Measurements from ENCODE around the gene NECTIN4.
"Not testable (repeated sequence)": the region's sequence is repeated elsewhere in the genome, so short reads cannot be mapped to it uniquely, and the experiment has no call there.

NECTIN4 gene

DNA sequence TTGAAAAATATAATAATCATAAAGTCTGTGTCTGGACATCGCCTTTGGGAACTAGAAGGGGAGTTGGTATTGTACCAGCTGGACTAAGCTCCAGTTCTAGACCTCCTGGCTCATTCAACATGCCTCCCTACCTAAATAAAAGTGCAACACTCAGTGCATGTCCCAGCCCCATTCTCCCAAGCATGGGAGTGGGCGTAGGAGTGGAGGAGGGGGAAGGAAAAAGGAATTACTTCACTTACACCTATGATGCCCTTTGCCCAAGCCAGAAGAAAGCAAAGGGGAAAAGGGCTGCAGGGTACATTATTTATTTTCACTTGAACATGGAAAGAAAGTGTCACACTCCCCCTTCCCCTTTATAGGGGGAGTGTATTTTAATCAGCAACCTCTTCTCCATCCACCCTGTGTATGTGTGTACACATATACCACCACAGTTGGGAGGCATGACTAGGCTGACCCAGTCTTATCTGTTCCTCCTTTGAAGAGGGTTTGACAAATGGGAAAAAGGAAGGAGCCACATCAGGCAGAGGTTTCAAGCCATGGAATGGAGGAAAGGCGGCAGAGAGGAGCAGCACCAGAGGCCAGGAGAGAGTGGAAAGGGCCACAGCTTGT is 31.8 kb upstream of the NECTIN4 start:
- H3K27me3 ChIP-seq (ENCODE audit: control insufficient read depth, insufficient read depth, low read length), result no peaks in the 10 kb centered on the region
- peaks cover 32% of the 10 kb centered on the region for H3K36me3 ChIP-seq (ENCODE audit: control insufficient read depth, insufficient read depth, low read length)
- H3K27ac ChIP-seq (ENCODE audit: low read depth, low read length), result no peak overlapping the region
- peaks cover 15% of the 10 kb centered on the region for H3K4me1 ChIP-seq (ENCODE audit: control insufficient read depth, insufficient read depth, low read length)
- no peak overlapping the region for H3K4me3 ChIP-seq (ENCODE audit: low read length)
- no peak overlapping the region for H3K9ac ChIP-seq (ENCODE audit: low read length)

DNA sequence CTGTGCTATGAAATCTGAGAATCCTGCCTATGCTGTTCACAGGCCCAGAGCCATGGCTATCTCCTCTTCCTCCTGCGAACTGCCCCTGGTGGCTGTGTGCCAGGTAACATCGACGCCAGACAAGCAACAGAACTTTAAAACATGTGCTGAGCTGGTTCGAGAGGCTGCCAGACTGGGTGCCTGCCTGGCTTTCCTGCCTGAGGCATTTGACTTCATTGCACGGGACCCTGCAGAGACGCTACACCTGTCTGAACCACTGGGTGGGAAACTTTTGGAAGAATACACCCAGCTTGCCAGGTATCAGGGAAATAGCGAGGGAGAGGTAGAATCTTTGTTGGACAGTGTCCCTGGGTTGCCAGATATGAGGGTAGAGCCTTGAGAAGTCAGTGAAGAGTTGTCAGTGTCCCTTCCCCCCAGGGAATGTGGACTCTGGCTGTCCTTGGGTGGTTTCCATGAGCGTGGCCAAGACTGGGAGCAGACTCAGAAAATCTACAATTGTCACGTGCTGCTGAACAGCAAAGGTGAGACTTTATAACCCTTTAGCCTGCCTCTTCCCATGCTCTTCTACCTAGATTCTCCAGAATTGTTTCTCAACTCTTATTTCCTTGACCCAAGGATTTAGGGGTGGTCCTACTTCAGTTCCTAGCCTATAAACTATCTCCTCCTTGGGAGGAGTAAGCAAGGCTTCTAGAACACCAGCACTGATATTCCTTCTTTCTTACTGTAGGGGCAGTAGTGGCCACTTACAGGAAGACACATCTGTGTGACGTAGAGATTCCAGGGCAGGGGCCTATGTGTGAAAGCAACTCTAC is 29.9 kb upstream of the NECTIN4 start:
- H3K27ac ChIP-seq (ENCODE audit: low read depth, low read length), result peak overlapping the region; percentile 94
- H3K4me1 ChIP-seq (ENCODE audit: control insufficient read depth, insufficient read depth, low read length), result peaks cover 15% of the 10 kb centered on the region
- H3K27me3 ChIP-seq (ENCODE audit: control insufficient read depth, insufficient read depth, low read length), result no peaks in the 10 kb centered on the region
- H3K4me3 ChIP-seq (ENCODE audit: low read length), result peak overlapping the region; percentile 91
- no peak overlapping the region for H3K9ac ChIP-seq (ENCODE audit: low read length)
- H3K36me3 ChIP-seq (ENCODE audit: control insufficient read depth, insufficient read depth, low read length), result peaks cover 29% of the 10 kb centered on the region

DNA sequence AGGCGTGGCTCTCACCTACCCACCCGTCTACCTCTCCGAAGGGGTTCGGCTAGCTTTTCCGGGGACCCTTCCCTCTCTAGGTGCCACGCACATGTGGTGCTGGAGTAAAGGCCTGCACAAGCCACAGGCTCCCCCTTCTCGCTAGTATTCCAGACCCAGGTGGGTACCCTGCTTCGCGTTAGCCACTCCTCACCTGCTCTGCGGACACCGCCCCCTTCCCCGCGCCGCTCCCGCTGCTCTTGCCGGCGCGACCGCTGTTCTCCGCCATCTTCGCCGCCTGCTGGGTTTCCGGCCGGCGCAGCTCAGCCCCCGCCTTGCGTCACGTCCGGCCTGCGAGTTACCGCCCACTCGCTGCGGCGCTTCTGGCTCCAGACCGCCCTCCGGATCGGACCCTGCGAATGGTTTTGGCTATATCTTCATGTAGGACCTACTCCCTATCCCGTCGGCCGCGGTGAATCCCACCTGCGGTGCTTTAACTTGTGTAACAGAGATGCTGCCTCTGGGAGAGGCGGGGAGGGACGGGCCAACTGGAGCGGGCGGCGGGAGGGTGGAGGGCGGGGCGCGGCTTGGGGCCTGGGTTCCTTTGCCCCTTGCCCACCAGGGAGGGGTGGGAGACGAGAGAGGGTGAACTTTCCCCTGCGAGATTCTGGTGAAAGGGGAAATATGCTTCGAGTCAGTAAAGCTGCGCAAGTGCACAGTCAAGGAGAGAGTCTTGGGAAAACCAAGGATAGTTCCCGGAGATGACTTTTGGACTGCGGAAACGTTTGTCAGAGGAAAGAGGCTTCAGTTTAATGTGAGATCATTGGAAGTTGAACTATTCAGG is 28.6 kb upstream of the NECTIN4 start, which contains the start of the genes NIT1 and PFDN2:
Gene NIT1, plus strand, starts transcription at position 347 of the 823 bp plus-strand sequence. Its CDS starts 72 bp downstream, at position 419.
Gene PFDN2, minus strand, starts transcription at position 279 of the 823 bp plus-strand sequence. Its CDS starts 11 bp downstream, at position 268.
- Histone ChIP-seq H3K27me3 (ENCODE audit: control insufficient read depth, insufficient read depth, low read length) (no peaks in the 10 kb centered on the region), H3K36me3 (ENCODE audit: control insufficient read depth, insufficient read depth, low read length) (peaks cover 22% of the 10 kb centered on the region), H3K4me1 (ENCODE audit: control insufficient read depth, insufficient read depth, low read length) (peaks cover 15% of the 10 kb centered on the region), H3K9ac (ENCODE audit: low read length) (peak within 1 kb of the TSS; percentile 93), H3K27ac (ENCODE audit: low read depth, low read length) (peak within 1 kb of the TSS; percentile 94), H3K4me3 (ENCODE audit: low read length) (peak within 1 kb of the TSS; percentile 91)

DNA sequence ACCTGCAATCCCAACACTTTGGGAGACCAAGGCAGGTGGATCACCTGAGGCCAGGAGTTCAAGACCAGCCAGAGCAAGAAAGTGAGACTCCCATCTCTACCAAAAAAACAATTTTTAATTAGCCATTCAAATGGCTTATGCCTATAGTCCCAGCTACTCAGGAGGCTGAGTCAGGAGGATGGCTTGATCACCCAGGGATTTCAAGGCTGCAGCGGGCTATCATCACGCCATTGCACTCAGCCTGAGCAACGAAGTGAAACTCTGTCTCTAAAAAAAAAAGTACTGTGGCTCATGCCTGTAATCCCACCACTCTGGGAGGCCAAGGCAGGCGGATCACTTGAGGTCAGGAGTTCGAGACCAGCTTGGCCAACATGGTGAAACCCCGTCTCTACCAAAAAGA is 26.6 kb upstream of the NECTIN4 start:
- not testable (repeated sequence) for H3K36me3 ChIP-seq (ENCODE audit: control insufficient read depth, insufficient read depth, low read length); H3K27me3 ChIP-seq (ENCODE audit: control insufficient read depth, insufficient read depth, low read length); H3K9ac ChIP-seq (ENCODE audit: low read length); H3K27ac ChIP-seq (ENCODE audit: low read depth, low read length); H3K4me3 ChIP-seq (ENCODE audit: low read length)
- peaks cover 15% of the 10 kb centered on the region for H3K4me1 ChIP-seq (ENCODE audit: control insufficient read depth, insufficient read depth, low read length)

DNA sequence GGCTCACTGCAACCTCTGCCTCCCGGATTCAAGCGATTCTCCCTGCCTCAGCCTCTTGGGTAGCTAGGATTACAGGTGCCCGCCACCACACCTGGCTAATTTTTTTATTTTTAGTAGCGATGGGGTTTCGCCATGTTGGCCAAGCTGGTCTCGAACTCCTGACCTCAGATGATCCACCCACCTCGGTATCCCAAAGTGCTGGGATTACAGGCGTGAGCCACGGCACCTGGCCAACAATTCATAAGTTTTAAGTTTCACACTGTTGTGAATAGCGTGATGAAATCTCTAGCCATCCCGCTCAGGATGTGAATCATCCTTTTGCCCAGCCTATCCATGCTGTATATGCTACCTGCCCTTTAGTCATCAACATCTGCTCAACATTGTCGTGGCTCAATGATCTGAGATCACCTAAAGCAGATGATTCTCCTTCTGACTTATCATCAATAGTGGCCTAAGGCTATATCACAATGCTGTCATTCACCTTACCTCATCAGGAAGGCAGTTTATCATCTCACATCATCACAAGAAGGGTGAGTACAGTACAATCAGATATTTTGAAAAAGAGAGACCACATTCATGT is 25.9 kb upstream of the NECTIN4 start:
- Histone ChIP-seq H3K4me3 (ENCODE audit: low read length) (no peak overlapping the region), H3K9ac (ENCODE audit: low read length) (no peak overlapping the region), H3K36me3 (ENCODE audit: control insufficient read depth, insufficient read depth, low read length) (peaks cover under 1% of the 10 kb centered on the region), H3K4me1 (ENCODE audit: control insufficient read depth, insufficient read depth, low read length) (peaks cover 15% of the 10 kb centered on the region), H3K27ac (ENCODE audit: low read depth, low read length) (no peak overlapping the region), H3K27me3 (ENCODE audit: control insufficient read depth, insufficient read depth, low read length) (no peaks in the 10 kb centered on the region)

DNA sequence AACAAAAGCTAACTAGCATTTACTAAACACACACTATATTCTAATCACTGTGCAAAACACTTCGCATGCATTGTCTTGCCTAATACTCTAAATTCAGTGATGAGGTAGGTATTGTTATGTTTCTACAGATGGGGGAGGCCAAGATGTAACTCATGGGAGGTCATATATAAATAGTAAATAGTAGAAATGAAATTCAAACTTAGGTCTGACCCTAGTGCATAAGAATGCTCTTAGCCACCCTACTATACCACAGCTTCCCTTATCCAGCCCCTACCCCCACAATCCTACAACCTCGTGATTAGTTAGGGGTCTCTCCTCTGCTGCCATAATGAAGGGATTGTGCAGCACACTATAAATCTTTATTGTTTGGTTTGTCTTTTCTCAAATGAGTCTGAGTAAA is 25.2 kb upstream of the NECTIN4 start:
- H3K4me1 ChIP-seq (ENCODE audit: control insufficient read depth, insufficient read depth, low read length), result peaks cover 11% of the 10 kb centered on the region
- H3K27ac ChIP-seq (ENCODE audit: low read depth, low read length), result no peak overlapping the region
- no peaks in the 10 kb centered on the region for H3K27me3 ChIP-seq (ENCODE audit: control insufficient read depth, insufficient read depth, low read length)
- H3K36me3 ChIP-seq (ENCODE audit: control insufficient read depth, insufficient read depth, low read length), result peaks cover 2% of the 10 kb centered on the region
- no peak overlapping the region for H3K9ac ChIP-seq (ENCODE audit: low read length)
- no peak overlapping the region for H3K4me3 ChIP-seq (ENCODE audit: low read length)

DNA sequence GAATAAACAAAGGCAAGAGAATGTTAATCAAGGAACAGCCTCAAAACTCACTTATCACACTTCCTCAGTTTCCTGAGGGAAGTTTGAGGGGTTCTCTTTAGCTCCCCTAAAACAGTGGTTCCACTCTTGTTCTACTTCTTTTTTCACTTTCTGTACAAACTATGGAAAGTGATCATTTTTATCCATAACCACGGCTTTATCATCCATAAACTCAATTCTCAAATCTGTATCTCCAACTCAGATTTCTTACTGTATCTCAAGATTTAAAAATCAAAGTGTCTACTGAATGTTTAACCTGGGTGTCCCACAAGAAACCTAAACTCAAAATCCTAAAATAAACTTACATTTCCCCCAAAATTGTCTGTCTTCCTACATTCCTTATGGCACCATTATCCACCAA is 24.6 kb upstream of the NECTIN4 start:
- Histone ChIP-seq H3K4me1 (ENCODE audit: control insufficient read depth, insufficient read depth, low read length) (peaks cover 5% of the 10 kb centered on the region), H3K36me3 (ENCODE audit: control insufficient read depth, insufficient read depth, low read length) (peaks cover 3% of the 10 kb centered on the region), H3K9ac (ENCODE audit: low read length) (no peak overlapping the region), H3K4me3 (ENCODE audit: low read length) (no peak overlapping the region), H3K27ac (ENCODE audit: low read depth, low read length) (no peak overlapping the region), H3K27me3 (ENCODE audit: control insufficient read depth, insufficient read depth, low read length) (no peaks in the 10 kb centered on the region)

DNA sequence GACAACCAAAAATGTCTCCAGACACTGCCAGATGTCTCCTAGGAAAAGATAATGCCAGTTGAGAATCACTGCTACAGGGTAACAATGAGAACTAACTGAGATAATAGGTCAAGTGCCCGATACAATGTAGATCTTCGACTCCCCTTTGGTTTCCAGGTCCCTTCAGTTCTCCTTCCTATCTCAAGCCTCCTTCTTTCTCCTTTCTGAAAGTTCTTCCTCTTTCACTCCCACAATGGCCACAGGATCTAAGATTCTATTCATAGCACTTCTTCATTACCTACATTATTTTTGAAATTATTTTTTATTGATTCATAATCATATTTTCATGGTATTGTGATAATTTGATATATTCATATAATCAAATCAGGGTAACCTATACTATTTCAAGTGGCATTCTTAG is 22.2 kb upstream of the NECTIN4 start:
- H3K27ac ChIP-seq (ENCODE audit: low read depth, low read length), result no peak overlapping the region
- H3K4me1 ChIP-seq (ENCODE audit: control insufficient read depth, insufficient read depth, low read length), result no peaks in the 10 kb centered on the region
- H3K4me3 ChIP-seq (ENCODE audit: low read length), result no peak overlapping the region

DNA sequence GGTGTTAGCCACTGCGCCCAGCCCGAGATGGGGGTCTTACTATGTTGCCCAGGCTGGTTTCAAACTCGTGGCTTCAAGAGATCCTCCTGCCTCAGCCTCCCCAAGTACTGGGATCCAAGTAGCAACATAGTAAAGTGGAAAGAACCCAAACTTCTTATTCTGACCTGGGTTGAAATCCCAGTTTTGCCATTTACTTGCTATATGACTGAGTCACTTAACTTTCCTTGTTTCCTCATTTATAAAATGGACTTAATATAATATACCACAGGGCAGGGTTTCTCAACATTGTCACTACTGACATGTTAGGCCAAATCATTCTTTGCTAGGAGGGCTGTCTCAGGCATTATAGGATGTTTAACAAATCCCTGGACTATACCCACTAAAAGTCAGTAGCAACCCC is 21.8 kb upstream of the NECTIN4 start:
- Histone ChIP-seq H3K4me3 (ENCODE audit: low read length) (no peak overlapping the region), H3K9ac (ENCODE audit: low read length) (no peak overlapping the region), H3K27ac (ENCODE audit: low read depth, low read length) (no peak overlapping the region), H3K27me3 (ENCODE audit: control insufficient read depth, insufficient read depth, low read length) (no peaks in the 10 kb centered on the region), H3K36me3 (ENCODE audit: control insufficient read depth, insufficient read depth, low read length) (peaks cover 3% of the 10 kb centered on the region), H3K4me1 (ENCODE audit: control insufficient read depth, insufficient read depth, low read length) (no peaks in the 10 kb centered on the region)

More for the DNA sequence above, 22.2 kb upstream of the NECTIN4 start:
- Histone ChIP-seq H3K9ac (ENCODE audit: low read length) (no peak overlapping the region), H3K36me3 (ENCODE audit: control insufficient read depth, insufficient read depth, low read length) (peaks cover 3% of the 10 kb centered on the region), H3K27me3 (ENCODE audit: control insufficient read depth, insufficient read depth, low read length) (no peaks in the 10 kb centered on the region)

DNA sequence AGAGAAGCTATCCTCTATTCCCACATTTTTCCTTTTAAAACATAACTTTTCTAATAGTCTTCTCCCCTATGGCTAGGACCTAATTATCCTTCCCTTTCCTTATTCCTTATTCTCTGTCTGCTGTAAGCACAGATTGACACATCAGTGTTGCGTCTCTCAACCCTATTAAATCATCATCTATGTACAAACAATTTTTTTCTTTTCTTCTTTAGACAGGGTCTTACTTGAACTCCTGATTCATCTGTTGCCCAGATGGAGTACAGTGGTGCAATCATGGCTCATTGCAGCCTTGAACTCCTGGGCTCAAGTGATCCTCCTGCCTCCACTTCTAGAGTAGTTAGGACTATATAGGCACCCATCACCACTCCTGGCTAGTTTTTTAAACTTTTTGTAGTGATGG is 17.1 kb upstream of the NECTIN4 start:
- H3K27me3 ChIP-seq (ENCODE audit: control insufficient read depth, insufficient read depth, low read length), result no peaks in the 10 kb centered on the region
- H3K4me3 ChIP-seq (ENCODE audit: low read length), result no peak overlapping the region
- H3K36me3 ChIP-seq (ENCODE audit: control insufficient read depth, insufficient read depth, low read length), result peaks cover 12% of the 10 kb centered on the region
- no peak overlapping the region for H3K9ac ChIP-seq (ENCODE audit: low read length)
- H3K27ac ChIP-seq (ENCODE audit: low read depth, low read length), result no peak overlapping the region
- H3K4me1 ChIP-seq (ENCODE audit: control insufficient read depth, insufficient read depth, low read length), result no peaks in the 10 kb centered on the region

DNA sequence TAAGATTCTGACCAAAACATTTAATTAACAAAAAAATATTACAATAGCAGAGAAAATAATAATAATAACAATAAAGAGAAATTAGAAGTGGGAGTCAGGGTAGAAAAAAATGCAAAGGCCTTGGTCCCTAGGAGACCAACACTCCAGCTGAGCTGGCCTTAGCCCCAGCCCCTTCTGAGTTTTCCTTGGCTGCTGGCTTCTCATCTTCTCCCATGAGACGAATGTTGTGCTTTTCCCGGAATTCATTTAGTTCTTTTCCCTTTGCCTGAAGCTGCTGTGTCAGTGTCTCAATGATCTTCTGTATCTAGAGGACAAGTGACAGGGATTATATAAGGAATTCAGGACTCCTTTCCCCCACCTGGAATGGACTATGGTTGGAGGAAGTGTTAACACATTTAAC is 11.2 kb upstream of the NECTIN4 start:
- peaks cover 3% of the 10 kb centered on the region for H3K4me1 ChIP-seq (ENCODE audit: control insufficient read depth, insufficient read depth, low read length)
- H3K27ac ChIP-seq (ENCODE audit: low read depth, low read length), result no peak overlapping the region
- H3K36me3 ChIP-seq (ENCODE audit: control insufficient read depth, insufficient read depth, low read length), result peaks cover 9% of the 10 kb centered on the region
- no peak overlapping the region for H3K9ac ChIP-seq (ENCODE audit: low read length)
- H3K4me3 ChIP-seq (ENCODE audit: low read length), result no peak overlapping the region
- H3K27me3 ChIP-seq (ENCODE audit: control insufficient read depth, insufficient read depth, low read length), result no peaks in the 10 kb centered on the region
